NOMO-1 treated with DMSO at 0.1 percent for 48 hours (cell line): ENCODE measurements around the gene RXRG.
A peak's percentile ranks its signal among the peaks of the same experiment; 100 is the strongest.

ENCODE experiments used
- DNase-seq: peaks from one replicate; lab custom pipeline; 2025; ENCODE audit not compliant: unreplicated experiment; lab: John Stamatoyannopoulos, UW

Gene RXRG

GRCh38 chr1:165451691-165452090 lies 6.8 kb upstream of the RXRG start:
- no peak for DNase-seq

- DNase-seq = no peak
Measured at GRCh38 chr1:165449131-165449530, 4.2 kb upstream of the RXRG start.

- DNase-seq = no peak
Measured at GRCh38 chr1:165445388-165445787, 462 bp upstream of the RXRG start.

- peak; percentile 23 for DNase-seq
Measured at GRCh38 chr1:165443539-165444311, 1.2 kb downstream of the RXRG start.

GRCh38 chr1:165442653-165443052 lies 2.3 kb downstream of the RXRG start:
- DNase-seq = no peak

- no peak for DNase-seq
Measured at GRCh38 chr1:165442053-165442452, 2.9 kb downstream of the RXRG start.

- DNase-seq = no peak
Measured at GRCh38 chr1:165441166-165441880, 3.6 kb downstream of the RXRG start.

- no peak for DNase-seq
Measured at GRCh38 chr1:165439330-165439729, 5.6 kb downstream of the RXRG start.

- DNase-seq = peak; percentile 17
Measured at GRCh38 chr1:165436994-165437393, 7.9 kb downstream of the RXRG start.

GRCh38 chr1:165435801-165436200 lies 9.1 kb downstream of the RXRG start:
- no peak for DNase-seq

- DNase-seq = no peak
Measured at GRCh38 chr1:165434281-165434680, 10.6 kb downstream of the RXRG start.

GRCh38 chr1:165431079-165431478 lies 13.8 kb downstream of the RXRG start:
- DNase-seq = no peak

- DNase-seq = no peak
Measured at GRCh38 chr1:165426745-165427144, 18.2 kb downstream of the RXRG start.

GRCh38 chr1:165425621-165426020 lies 19.3 kb downstream of the RXRG start:
- DNase-seq = no peak

- DNase-seq = peak; percentile 90
Measured at GRCh38 chr1:165424454-165425216, 20.3 kb downstream of the RXRG start.

GRCh38 chr1:165423136-165423535 lies 21.8 kb downstream of the RXRG start:
- no peak for DNase-seq

GRCh38 chr1:165420655-165421054 lies 24.3 kb downstream of the RXRG start:
- no peak for DNase-seq

GRCh38 chr1:165419839-165420238 lies 25.1 kb downstream of the RXRG start:
- DNase-seq = no peak

GRCh38 chr1:165418195-165418594 lies 26.7 kb downstream of the RXRG start:
- DNase-seq = no peak

GRCh38 chr1:165416876-165417275 lies 28.1 kb downstream of the RXRG start:
- DNase-seq = no peak

GRCh38 chr1:165415068-165415467 lies 29.9 kb downstream of the RXRG start:
- DNase-seq = no peak

- DNase-seq = no peak
Measured at GRCh38 chr1:165414620-165415019, 30.3 kb downstream of the RXRG start.
